Fibroblast of lung (primary cell): Measurements from ENCODE around the gene ARID1B.

Source experiments
- EZH2 ChIP-seq: IDR thresholded peaks from 2 replicates; pipeline ENCODE4 v1.5.1; 2012; ENCODE audit warnings: low read length, control low read depth, mild to moderate bottlenecking; ENCODE audit errors: missing control alignments
- TF ChIP-seq, protein P1 (sequence below), 2 donors: IDR thresholded peaks in 1 of 2; conservative IDR thresholded peaks in 1 of 2; 1 replicate in 1 of 2; 2 replicates in 1 of 2; pipeline ENCODE4 v1.5.1; 2011 to 2012; ENCODE audit warnings: low read length in 2 of 2, control low read depth in 1 of 2, inconsistent platforms in 1 of 2, low read depth in 1 of 2, mild to moderate bottlenecking in 1 of 2

DNA sequence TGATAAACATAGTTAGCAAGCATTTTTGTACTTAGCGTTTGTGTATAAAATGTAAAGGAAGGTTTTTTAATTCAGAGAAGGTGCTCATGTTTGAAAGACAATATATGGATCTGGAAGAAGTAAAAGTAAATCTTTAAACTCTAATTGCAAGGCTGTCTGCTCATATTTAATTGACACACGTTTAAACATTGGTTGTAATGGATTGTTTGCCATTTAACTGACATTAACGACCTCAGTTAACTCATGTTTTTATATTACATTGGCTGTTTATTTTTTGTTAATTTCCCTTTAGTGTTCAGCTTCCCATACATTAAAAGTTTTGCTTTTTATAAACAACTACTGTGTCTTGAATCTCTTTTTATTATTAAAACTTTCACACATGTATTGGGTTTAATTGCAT is 208.1 kb downstream of the ARID1B start:
- TF ChIP-seq, protein P1, sequence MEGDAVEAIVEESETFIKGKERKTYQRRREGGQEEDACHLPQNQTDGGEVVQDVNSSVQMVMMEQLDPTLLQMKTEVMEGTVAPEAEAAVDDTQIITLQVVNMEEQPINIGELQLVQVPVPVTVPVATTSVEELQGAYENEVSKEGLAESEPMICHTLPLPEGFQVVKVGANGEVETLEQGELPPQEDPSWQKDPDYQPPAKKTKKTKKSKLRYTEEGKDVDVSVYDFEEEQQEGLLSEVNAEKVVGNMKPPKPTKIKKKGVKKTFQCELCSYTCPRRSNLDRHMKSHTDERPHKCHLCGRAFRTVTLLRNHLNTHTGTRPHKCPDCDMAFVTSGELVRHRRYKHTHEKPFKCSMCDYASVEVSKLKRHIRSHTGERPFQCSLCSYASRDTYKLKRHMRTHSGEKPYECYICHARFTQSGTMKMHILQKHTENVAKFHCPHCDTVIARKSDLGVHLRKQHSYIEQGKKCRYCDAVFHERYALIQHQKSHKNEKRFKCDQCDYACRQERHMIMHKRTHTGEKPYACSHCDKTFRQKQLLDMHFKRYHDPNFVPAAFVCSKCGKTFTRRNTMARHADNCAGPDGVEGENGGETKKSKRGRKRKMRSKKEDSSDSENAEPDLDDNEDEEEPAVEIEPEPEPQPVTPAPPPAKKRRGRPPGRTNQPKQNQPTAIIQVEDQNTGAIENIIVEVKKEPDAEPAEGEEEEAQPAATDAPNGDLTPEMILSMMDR (conservative IDR thresholded peaks at IDR 0.05 in 1 of 2, IDR thresholded peaks at IDR 0.05 in 1 of 2; ENCODE audit: low read depth in 1 of 2, low read length in 2 of 2): no peak
- TF ChIP-seq EZH2: no peak
